ENCODE data around the gene RNH1. TPM values are rescaled to one million over a fixed set of nuclear protein-coding genes. Genes with fewer than 3 reads are reported as not detected.

RNH1 gene
- total RNA-seq, 8 experiments from 2014 or later: 55.8 to 181 (median 94.8) TPM

- in situ Hi-C loops (cut with MboI; ENCODE audit: low pct_unique_long_range_greater_than_20kb in 2 of 9, low sequenced_read_pairs in 9 of 9, unreplicated experiment in 9 of 9): no loop called here
- WGBS, 10 experiments: 95 to 100% (median 100%) methylated on average over 2 to 16 of the region's 31 CpGs
- H3K27ac ChIP-seq: no peak overlapping the region
- no peak overlapping the region for H3K4me3 ChIP-seq
- no peak for ATAC-seq (replicated peaks in 6 of 8)
- no peaks in the 10 kb centered on the region for H3K4me1 ChIP-seq (replicated peaks in 1 of 2)
These were observed 9.3 kb downstream of the RNH1 start for GRCh38 chr11:497565-498296.

- Histone ChIP-seq H3K27ac (no peak overlapping the region), H3K4me3 (no peak overlapping the region), H3K4me1 (replicated peaks in 1 of 2) (no peaks in the 10 kb centered on the region)
- in situ Hi-C loops (cut with MboI; ENCODE audit: low pct_unique_long_range_greater_than_20kb in 2 of 9, low sequenced_read_pairs in 9 of 9, unreplicated experiment in 9 of 9): no loop called here
- 60 to 100% (median 98%) methylated on average over 1 to 23 of the region's 34 CpGs; no CpG with 5 or more reads in 1 of the 10 experiments for WGBS, 10 experiments
- no peak for ATAC-seq (replicated peaks in 6 of 8)
These were observed 10.0 kb downstream of the RNH1 start for GRCh38 chr11:496834-497564.

DNA sequence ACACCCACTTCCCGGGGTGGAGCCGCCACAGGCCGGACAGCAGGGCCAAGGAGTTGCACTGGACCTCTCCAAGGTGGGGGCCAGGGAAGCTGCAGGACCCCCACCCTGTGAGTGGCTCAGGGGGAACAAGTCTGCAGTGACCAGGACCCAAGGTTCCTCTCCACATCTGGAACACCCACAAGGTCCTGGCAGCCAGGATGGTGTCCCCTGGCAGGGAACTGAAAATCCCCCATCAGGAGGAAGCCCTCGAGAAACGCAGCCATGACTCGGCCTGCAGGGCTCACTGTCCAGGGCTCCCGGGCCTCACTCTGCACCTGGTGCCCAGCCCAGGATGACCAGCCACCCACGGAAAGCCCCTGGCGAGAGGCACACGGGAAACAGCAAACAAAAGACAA lies 11.5 kb downstream of the RNH1 start:
- Histone ChIP-seq H3K4me3 (no peak overlapping the region), H3K27ac (no peak overlapping the region), H3K4me1 (replicated peaks in 1 of 2) (no peaks in the 10 kb centered on the region)
- WGBS, 10 experiments: 57 to 100% (median 90%) methylated on average over 2 to 7 of the region's 10 CpGs; no CpG with 5 or more reads in 2 of the 10 experiments
- in situ Hi-C loops (cut with MboI; ENCODE audit: low pct_unique_long_range_greater_than_20kb in 2 of 9, low sequenced_read_pairs in 9 of 9, unreplicated experiment in 9 of 9): no loop called here
- ATAC-seq (replicated peaks in 6 of 8): peak in 1 of 8 experiments; percentile 1

DNA sequence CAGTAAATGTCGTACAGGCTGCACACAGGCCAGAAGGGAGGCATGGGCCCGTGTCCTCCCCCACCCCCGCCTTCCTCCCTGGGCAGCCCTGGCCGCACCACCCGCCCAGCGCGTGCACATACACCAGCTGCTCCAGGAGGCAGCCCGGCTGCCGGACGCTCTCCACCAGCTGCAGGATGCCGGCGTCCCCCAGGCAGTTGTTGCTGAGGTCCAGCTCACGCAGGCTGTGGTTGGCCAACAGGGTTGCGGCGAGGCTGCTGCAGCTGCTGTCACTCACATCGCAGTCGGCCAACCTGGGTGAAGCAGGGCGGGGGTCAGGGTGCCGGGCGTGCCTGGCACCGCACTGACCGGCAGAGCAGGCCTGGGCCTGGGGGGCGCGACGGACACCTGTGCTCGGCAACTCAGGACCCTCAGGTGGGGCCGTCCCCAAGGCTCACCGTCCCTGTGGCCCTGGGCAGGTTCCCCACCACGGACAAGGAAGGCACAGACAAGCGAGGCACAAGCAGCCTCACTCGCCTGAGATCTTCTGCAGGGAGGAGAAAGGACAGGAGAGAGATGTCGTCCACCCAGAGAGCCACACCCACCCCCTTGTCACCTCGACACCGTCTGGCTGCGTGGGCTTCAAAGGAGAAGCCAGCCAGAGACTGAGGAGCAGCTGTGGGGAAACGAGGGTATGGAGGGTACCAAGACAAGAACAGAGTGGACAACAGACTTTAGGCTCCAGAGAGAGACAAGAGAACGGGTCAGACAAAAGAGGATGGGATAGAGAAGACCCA lies 12.1 kb downstream of the RNH1 start:
- 82 to 100% (median 86%) methylated on average over 1 to 6 of the region's 37 CpGs; no CpG with 5 or more reads in 6 of the 10 experiments for WGBS, 10 experiments
- no peak overlapping the region for H3K4me3 ChIP-seq
- peak in 5 of 8 experiments; percentile 7 to 27 (median 20) for ATAC-seq (replicated peaks in 6 of 8)
- no peaks in the 10 kb centered on the region for H3K4me1 ChIP-seq (replicated peaks in 1 of 2)
- in situ Hi-C loops (cut with MboI; ENCODE audit: low pct_unique_long_range_greater_than_20kb in 2 of 9, low sequenced_read_pairs in 9 of 9, unreplicated experiment in 9 of 9): no loop called here
- H3K27ac ChIP-seq: no peak overlapping the region

GRCh38 chr11:492427-493226 lies 14.4 kb downstream of the RNH1 start:
- no peak overlapping the region for H3K4me3 ChIP-seq
- H3K27ac ChIP-seq: no peak overlapping the region
- 96 to 100% (median 100%) methylated on average over 1 to 10 of the region's 32 CpGs; no CpG with 5 or more reads in 6 of the 10 experiments for WGBS, 10 experiments
- H3K4me1 ChIP-seq (replicated peaks in 1 of 2): no peaks in the 10 kb centered on the region
- peak in 1 of 8 experiments; percentile 5 for ATAC-seq (replicated peaks in 6 of 8)
- in situ Hi-C loops (cut with MboI; ENCODE audit: low pct_unique_long_range_greater_than_20kb in 2 of 9, low sequenced_read_pairs in 9 of 9, unreplicated experiment in 9 of 9): no loop called here

- no peak overlapping the region for H3K27ac ChIP-seq
- ATAC-seq (replicated peaks in 6 of 8): no peak
- H3K4me3 ChIP-seq: no peak overlapping the region
- in situ Hi-C loops (cut with MboI; ENCODE audit: low pct_unique_long_range_greater_than_20kb in 2 of 9, low sequenced_read_pairs in 9 of 9, unreplicated experiment in 9 of 9): no loop called here
- no peaks in the 10 kb centered on the region for H3K4me1 ChIP-seq (replicated peaks in 1 of 2)
- WGBS, 10 experiments: 100% methylated on average over 1 to 2 of the region's 7 CpGs; no CpG with 5 or more reads in 8 of the 10 experiments
These were observed 15.7 kb downstream of the RNH1 start for GRCh38 chr11:491358-491757.

DNA sequence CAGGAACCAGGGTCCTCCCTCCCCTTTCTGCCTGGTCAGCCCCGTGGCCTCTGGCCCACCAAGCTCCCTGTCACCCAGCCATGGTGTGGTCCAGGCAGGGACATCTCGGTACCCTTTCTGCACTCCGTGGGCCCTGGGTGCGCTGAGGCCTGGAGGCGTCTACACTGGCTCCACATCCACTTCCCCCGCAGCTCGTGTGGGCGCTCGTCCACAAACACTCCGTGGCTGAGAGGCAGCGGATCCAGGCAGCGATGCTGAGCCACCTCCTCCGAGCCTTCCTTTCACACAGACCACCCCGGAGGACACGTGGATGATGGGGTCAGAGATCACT lies 16.1 kb downstream of the RNH1 start:
- Histone ChIP-seq H3K4me3 (no peak overlapping the region), H3K27ac (no peak overlapping the region), H3K4me1 (replicated peaks in 1 of 2) (no peaks in the 10 kb centered on the region)
- in situ Hi-C loops (cut with MboI; ENCODE audit: low pct_unique_long_range_greater_than_20kb in 2 of 9, low sequenced_read_pairs in 9 of 9, unreplicated experiment in 9 of 9): no loop called here
- 87 to 100% methylated on average over 1 to 6 of the region's 15 CpGs; no CpG with 5 or more reads in 8 of the 10 experiments for WGBS, 10 experiments
- ATAC-seq (replicated peaks in 6 of 8): peak in 1 of 8 experiments; percentile 7

- WGBS, 10 experiments: 80 to 100% (median 94%) methylated on average over 1 to 14 of the region's 38 CpGs; no CpG with 5 or more reads in 4 of the 10 experiments
- Histone ChIP-seq H3K4me3 (no peak overlapping the region), H3K4me1 (replicated peaks in 1 of 2) (no peaks in the 10 kb centered on the region), H3K27ac (no peak overlapping the region)
- peak in 1 of 8 experiments; percentile 5 for ATAC-seq (replicated peaks in 6 of 8)
- in situ Hi-C loops (cut with MboI; ENCODE audit: low pct_unique_long_range_greater_than_20kb in 2 of 9, low sequenced_read_pairs in 9 of 9, unreplicated experiment in 9 of 9): no loop called here
These were observed 16.7 kb downstream of the RNH1 start for GRCh38 chr11:490186-490929.

- in situ Hi-C loops (cut with MboI; ENCODE audit: low pct_unique_long_range_greater_than_20kb in 2 of 9, low sequenced_read_pairs in 9 of 9, unreplicated experiment in 9 of 9): no loop called here
- H3K27ac ChIP-seq: no peak overlapping the region
- 97% methylated on average over 12 of the region's 37 CpGs; no CpG with 5 or more reads in 9 of the 10 experiments for WGBS, 10 experiments
- ATAC-seq (replicated peaks in 6 of 8): no peak
- no peaks in the 10 kb centered on the region for H3K4me1 ChIP-seq (replicated peaks in 1 of 2)
- no peak overlapping the region for H3K4me3 ChIP-seq
These were observed 17.3 kb downstream of the RNH1 start for GRCh38 chr11:489610-490185.

DNA sequence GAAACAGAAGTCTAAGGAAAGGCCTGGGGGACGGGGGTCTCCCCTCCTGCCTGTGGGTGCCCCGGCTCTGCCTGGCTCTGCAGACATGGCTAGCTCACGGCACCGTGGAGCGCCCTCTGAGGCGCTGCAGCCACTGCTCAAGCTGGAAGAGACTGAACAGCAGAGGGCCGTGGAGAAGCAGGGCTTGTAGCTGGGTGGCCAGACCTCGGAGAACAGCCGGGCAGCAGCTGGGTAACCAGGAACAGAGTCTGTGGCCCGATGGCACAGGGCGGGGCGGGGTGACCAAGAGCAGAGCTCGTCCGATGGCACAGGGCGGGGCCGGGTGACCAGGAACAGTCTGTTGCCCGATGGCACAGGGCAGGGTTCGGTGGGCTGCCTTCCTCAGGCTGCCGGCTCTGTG lies 18.1 kb downstream of the RNH1 start:
- in situ Hi-C loops (cut with MboI; ENCODE audit: low pct_unique_long_range_greater_than_20kb in 2 of 9, low sequenced_read_pairs in 9 of 9, unreplicated experiment in 9 of 9): no loop called here
- Histone ChIP-seq H3K4me1 (replicated peaks in 1 of 2) (no peaks in the 10 kb centered on the region), H3K4me3 (no peak overlapping the region), H3K27ac (no peak overlapping the region)
- 86 to 96% (median 89%) methylated on average over 5 to 9 of the region's 19 CpGs; no CpG with 5 or more reads in 7 of the 10 experiments for WGBS, 10 experiments
- ATAC-seq (replicated peaks in 6 of 8): peak in 1 of 8 experiments; percentile 4

DNA sequence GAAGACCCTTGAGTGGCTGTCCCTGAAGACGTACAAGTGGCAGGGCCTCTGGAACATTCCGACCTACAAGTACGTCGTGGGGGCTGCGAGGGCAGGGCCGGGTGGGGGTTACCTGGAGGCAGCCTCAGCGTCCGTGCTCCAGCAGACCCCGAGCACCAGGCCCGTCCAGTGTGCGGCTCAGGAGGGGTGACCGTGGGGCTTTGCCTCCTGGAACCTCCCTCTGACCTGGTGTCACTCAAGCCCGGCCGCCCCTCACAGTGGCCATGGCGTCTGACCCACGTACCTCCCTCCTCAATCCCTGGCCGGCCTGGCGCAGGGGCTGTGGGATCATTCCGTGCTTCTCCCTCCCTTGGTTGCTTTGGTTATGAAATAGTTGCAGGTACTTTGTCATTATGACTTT lies 18.5 kb downstream of the RNH1 start:
- H3K4me3 ChIP-seq: no peak overlapping the region
- 80 to 100% (median 96%) methylated on average over 1 to 4 of the region's 19 CpGs; no CpG with 5 or more reads in 7 of the 10 experiments for WGBS, 10 experiments
- ATAC-seq (replicated peaks in 6 of 8): no peak
- no peak overlapping the region for H3K27ac ChIP-seq
- in situ Hi-C loops (cut with MboI; ENCODE audit: low pct_unique_long_range_greater_than_20kb in 2 of 9, low sequenced_read_pairs in 9 of 9, unreplicated experiment in 9 of 9): no loop called here
- no peaks in the 10 kb centered on the region for H3K4me1 ChIP-seq (replicated peaks in 1 of 2)

GRCh38 chr11:488062-488461 lies 19.0 kb downstream of the RNH1 start:
- in situ Hi-C loops (cut with MboI; ENCODE audit: low pct_unique_long_range_greater_than_20kb in 2 of 9, low sequenced_read_pairs in 9 of 9, unreplicated experiment in 9 of 9): no loop called here
- WGBS, 10 experiments: no CpG with 5 or more reads among the region's 25 CpGs
- Histone ChIP-seq H3K27ac (no peak overlapping the region), H3K4me3 (no peak overlapping the region), H3K4me1 (replicated peaks in 1 of 2) (no peaks in the 10 kb centered on the region)
- ATAC-seq (replicated peaks in 6 of 8): no peak

All from motor neuron (in vitro differentiated cells).